ENCODE data around the gene HECW1. TPM values are rescaled to one million over a fixed set of nuclear protein-coding genes. Genes with fewer than 3 reads are reported as not detected.

The HECW1 gene
- total and polyA plus RNA-seq, 11 donors, result 0.23 TPM; not detected in 10

GRCh38 chr7:43390576-43390975 lies 278.1 kb downstream of the HECW1 start:
- H3K36me3 ChIP-seq, result no peaks in the 10 kb centered on the region
- TF ChIP-seq POLR2A (IDR thresholded peaks at IDR 0.05) (no peak), CTCF (IDR thresholded peaks at IDR 0.05) (no peak)
- H3K27ac ChIP-seq, result no peak overlapping the region
- H3K4me3 ChIP-seq, result no peak overlapping the region
- 92 to 100% (median 94%) methylated on average over 1 of the region's 1 CpG for WGBS, 4 donors
- no peak for ATAC-seq
- DNase-seq, result no peak
- intact Hi-C loops (cut with DNase I), result no loop called here
- H3K9me3 ChIP-seq, result peaks cover 0 to 3% (median 0%) of the 10 kb centered on the region in 12 donors
- H3K27me3 ChIP-seq, result no peaks in the 10 kb centered on the region
- H3K4me1 ChIP-seq, result no peaks in the 10 kb centered on the region

- no peak overlapping the region for H3K4me3 ChIP-seq
Observed at GRCh38 chr7:43391518-43391917, 279.1 kb downstream of the HECW1 start.

GRCh38 chr7:43392638-43393330 lies 280.3 kb downstream of the HECW1 start:
- Histone ChIP-seq H3K36me3 (no peaks in the 10 kb centered on the region), H3K27ac (no peak overlapping the region), H3K4me1 (no peaks in the 10 kb centered on the region), H3K27me3 (peaks cover 0 to 10% (median 2%) of the 10 kb centered on the region in 9 donors), H3K4me3 (no peak overlapping the region), H3K9me3 (no peaks in the 10 kb centered on the region)
- WGBS, 4 donors, result 57 to 76% (median 67%) methylated on average over 2 of the region's 2 CpGs
- ATAC-seq (no peak), DNase-seq (no peak)
- intact Hi-C loops (cut with DNase I), result no loop called here
- TF ChIP-seq CTCF (IDR thresholded peaks at IDR 0.05) (no peak), POLR2A (IDR thresholded peaks at IDR 0.05) (no peak)

More at GRCh38 chr7:43391518-43391917, 279.1 kb downstream of the HECW1 start:
- intact Hi-C loops (cut with DNase I), result no loop called here
- no peaks in the 10 kb centered on the region for H3K27me3 ChIP-seq
- ATAC-seq, result no peak
- no peaks in the 10 kb centered on the region for H3K9me3 ChIP-seq
- DNase-seq, result no peak
- H3K36me3 ChIP-seq, result no peaks in the 10 kb centered on the region
- WGBS, 4 donors, result 31 to 52% (median 40%) methylated on average over 1 of the region's 1 CpG
- H3K27ac ChIP-seq, result no peak overlapping the region
- H3K4me1 ChIP-seq, result no peaks in the 10 kb centered on the region
- no peak for TF ChIP-seq POLR2A (IDR thresholded peaks at IDR 0.05)
- no peak for TF ChIP-seq CTCF (IDR thresholded peaks at IDR 0.05)

- DNase-seq (no peak), ATAC-seq (no peak)
- 85 to 92% (median 91%) methylated on average over 7 of the region's 7 CpGs for WGBS, 4 donors
- Histone ChIP-seq H3K4me1 (no peaks in the 10 kb centered on the region), H3K4me3 (no peak overlapping the region), H3K36me3 (no peaks in the 10 kb centered on the region), H3K27ac (no peak overlapping the region), H3K27me3 (peaks cover 0 to 12% (median 4%) of the 10 kb centered on the region in 9 donors), H3K9me3 (no peaks in the 10 kb centered on the region)
- intact Hi-C loops (cut with DNase I), result no loop called here
- TF ChIP-seq CTCF (IDR thresholded peaks at IDR 0.05) (no peak), POLR2A (IDR thresholded peaks at IDR 0.05) (no peak)
Observed at GRCh38 chr7:43394441-43395130, 282.1 kb downstream of the HECW1 start.

Data from heart left ventricle (tissue), 16 donors.